H1 (cell line): ENCODE results near the gene CEP128. TPM values are rescaled to one million over a fixed set of nuclear protein-coding genes. Genes with fewer than 3 reads are reported as not detected.

ENCODE experiments used
- CTCF ChIA-PET: fragments of 300-600 bp; sonication (Branson Sonifier 250); formaldehyde crosslinking; loops from one replicate; lab custom pipeline; 2021; ENCODE audit not compliant: partially characterized antibody; lab: Charles Lee
- POLR2A ChIA-PET: fragments of 300-600 bp; sonication (Branson Sonifier 250); formaldehyde crosslinking; loops from one replicate; lab custom pipeline; 2021; ENCODE audit warnings: inconsistent platforms; ENCODE audit not compliant: partially characterized antibody; lab: Charles Lee
- DNase-seq, 2 experiments: peaks; one replicate each; pipeline versions ENCODE4 v3.0.0 to v3.0.0-alpha.2; 2010 to 2022; ENCODE audit warnings: low spot score in 2 of 2, low read depth in 1 of 2, mixed read lengths in 1 of 2
- FAIRE-seq: peaks from 2 replicates; lab custom pipeline; 2011; peaks lifted over from hg19 to GRCh38; lab: Jason Lieb, UNC
- H2AFZ ChIP-seq: 2 replicates; pipeline ENCODE4 v1.8.1; 2012; ENCODE audit warnings: low read length, inconsistent platforms
- H2AK5ac ChIP-seq: 2 replicates; pipeline ENCODE4 v1.6.1; 2013; ENCODE audit warnings: low read depth, low read length
- H2BK120ac ChIP-seq: replicated peaks from 2 replicates; pipeline ENCODE3; 2013; ENCODE audit warnings: low read depth, low read length, inconsistent platforms
- H2BK12ac ChIP-seq: 2 replicates; pipeline ENCODE4 v1.6.1; 2013; ENCODE audit warnings: low read depth, low read length
- H2BK15ac ChIP-seq: 2 replicates; pipeline ENCODE4 v1.6.1; 2013; ENCODE audit warnings: low read length
- H2BK20ac ChIP-seq: 2 replicates; pipeline ENCODE4 v1.6.1; 2013; ENCODE audit warnings: low read length
- H2BK5ac ChIP-seq: 2 replicates; pipeline ENCODE4 v1.6.1; 2013; ENCODE audit warnings: low read depth, low read length
- H3K14ac ChIP-seq: 2 replicates; pipeline ENCODE4 v1.6.1; 2013; ENCODE audit warnings: inconsistent platforms; ENCODE audit not compliant: insufficient read length
- H3K18ac ChIP-seq: 2 replicates; pipeline ENCODE4 v1.6.1; 2013; ENCODE audit warnings: low read length; ENCODE audit errors: extremely low read depth
- H3K23ac ChIP-seq: 2 replicates; pipeline ENCODE4 v1.6.1; 2013; ENCODE audit warnings: inconsistent platforms; ENCODE audit not compliant: insufficient read length
- H3K23me2 ChIP-seq: 2 replicates; pipeline ENCODE4 v1.6.1; 2013; ENCODE audit warnings: low read depth, low read length
- H3K27ac ChIP-seq: 2 replicates; pipeline ENCODE4 v1.6.1; 2011; ENCODE audit warnings: low read depth, low read length, inconsistent platforms
- H3K27me3 ChIP-seq, 4 experiments: replicated peaks in 1 of 4; 1 replicate in 1 of 4; 2 replicates in 3 of 4; pipeline versions ENCODE4 v1.6.1 to v1.8.1; 2011 to 2013; ENCODE audit warnings: low read length in 3 of 4, mild to moderate bottlenecking in 3 of 4, inconsistent platforms in 2 of 4, mixed read lengths in 2 of 4, moderate library complexity in 1 of 4; ENCODE audit not compliant: control insufficient read depth in 3 of 4, insufficient read depth in 3 of 4; ENCODE audit errors: extremely low read depth in 1 of 4
- H3K36me3 ChIP-seq, 4 experiments: 2 replicates each; pipeline versions ENCODE4 v1.6.1 to v1.8.1; 2011 to 2013; ENCODE audit warnings: mild to moderate bottlenecking in 4 of 4, low read length in 3 of 4, moderate library complexity in 2 of 4, control low read depth in 1 of 4, inconsistent platforms in 1 of 4; ENCODE audit not compliant: insufficient read depth in 4 of 4, control insufficient read depth in 2 of 4
- H3K4ac ChIP-seq: replicated peaks from 2 replicates; pipeline ENCODE3; 2013; ENCODE audit warnings: low read length, low read depth, mixed read lengths, inconsistent platforms; ENCODE audit not compliant: insufficient read length
- H3K4me1 ChIP-seq, 4 experiments: replicated peaks in 1 of 4; 1 replicate in 1 of 4; 2 replicates in 3 of 4; pipeline versions ENCODE4 v1.6.1 to v1.8.1; 2011 to 2013; ENCODE audit warnings: low read length in 3 of 4, inconsistent platforms in 2 of 4, mixed read lengths in 1 of 4; ENCODE audit not compliant: insufficient read depth in 4 of 4, control insufficient read depth in 3 of 4
- H3K4me2 ChIP-seq, 2 experiments: 2 replicates each; pipeline versions ENCODE4 v1.6.1 to v1.8.1; 2011 to 2013; ENCODE audit warnings: low read depth in 2 of 2, low read length in 2 of 2, control low read depth in 1 of 2, inconsistent platforms in 1 of 2, mild to moderate bottlenecking in 1 of 2; ENCODE audit not compliant: insufficient read depth in 1 of 2
- H3K4me3 ChIP-seq, 4 experiments: fragments of 200-600, 300-600 bp in 1 of 4; sonication (generic), shearing (Covaris generic), sonication (Bioruptor Twin) in 1 of 4; 2 replicates each; pipeline versions ENCODE4 v1.5.1 to v1.8.1; 2011 to 2016; ENCODE audit warnings: low read length in 4 of 4, low read depth in 3 of 4, control low read depth in 2 of 4, inconsistent platforms in 2 of 4, mild to moderate bottlenecking in 2 of 4, mixed read lengths in 1 of 4, moderate library complexity in 1 of 4; ENCODE audit not compliant: insufficient read depth in 2 of 4; ENCODE audit errors: extremely low read depth in 1 of 4
- H3K56ac ChIP-seq: replicated peaks from 2 replicates; pipeline ENCODE3; 2013; ENCODE audit warnings: low read depth, mild to moderate bottlenecking, mixed read lengths, low read length, inconsistent platforms; ENCODE audit not compliant: insufficient read length
- H3K79me1 ChIP-seq: 2 replicates; pipeline ENCODE4 v1.6.1; 2013; ENCODE audit warnings: low read depth, low read length, control low read depth
- H3K79me2 ChIP-seq, 2 experiments: 2 replicates each; pipeline versions ENCODE4 v1.6.1 to v1.8.1; 2012 to 2013; ENCODE audit warnings: low read length in 2 of 2, mild to moderate bottlenecking in 2 of 2, inconsistent platforms in 1 of 2; ENCODE audit not compliant: insufficient read depth in 2 of 2, control insufficient read depth in 1 of 2
- H3K9ac ChIP-seq, 4 experiments: replicated peaks in 1 of 4; 1 replicate in 1 of 4; 2 replicates in 3 of 4; pipeline versions ENCODE4 v1.6.1 to v1.8.1; 2011 to 2013; ENCODE audit warnings: low read depth in 3 of 4, low read length in 3 of 4, control low read depth in 2 of 4, mild to moderate bottlenecking in 2 of 4, moderate library complexity in 2 of 4, inconsistent platforms in 1 of 4; ENCODE audit errors: extremely low read depth in 1 of 4
- H3K9me3 ChIP-seq, 2 experiments: 2 replicates each; pipeline versions ENCODE4 v1.6.1 to v1.8.1; 2012 to 2013; ENCODE audit warnings: mild to moderate bottlenecking in 2 of 2, moderate library complexity in 2 of 2, control low read depth in 1 of 2, inconsistent platforms in 1 of 2, low read depth in 1 of 2, low read length in 1 of 2, mixed read lengths in 1 of 2; ENCODE audit not compliant: insufficient read depth in 2 of 2
- H4K20me1 ChIP-seq, 2 experiments: replicated peaks in 1 of 2; 2 replicates each; pipeline versions ENCODE3 to v1.8.1; 2011 to 2013; ENCODE audit warnings: inconsistent platforms in 2 of 2, low read length in 2 of 2, mild to moderate bottlenecking in 1 of 2; ENCODE audit not compliant: insufficient read depth in 2 of 2, control insufficient read depth in 1 of 2
- H4K5ac ChIP-seq: 2 replicates; pipeline ENCODE4 v1.6.1; 2013; ENCODE audit warnings: low read length, low read depth, mixed read lengths, inconsistent platforms; ENCODE audit not compliant: insufficient read length
- H4K8ac ChIP-seq: 2 replicates; pipeline ENCODE4 v1.8.0; 2013; ENCODE audit warnings: mild to moderate bottlenecking, moderate library complexity, low read length, inconsistent platforms; ENCODE audit not compliant: insufficient read depth; ENCODE audit errors: extremely low read depth
- H4K91ac ChIP-seq: replicated peaks from 2 replicates; pipeline ENCODE3; 2013; ENCODE audit warnings: low read length, mixed read lengths, inconsistent platforms; ENCODE audit not compliant: insufficient read length
- BCL11A ChIP-seq, 2 experiments: IDR thresholded peaks; one replicate each; pipeline ENCODE4 v1.6.1; 2011; ENCODE audit warnings: low read depth in 2 of 2, low read length in 2 of 2, mild to moderate bottlenecking in 2 of 2
- CHD1 ChIP-seq: IDR thresholded peaks from 2 replicates; pipeline ENCODE4 v1.6.1; 2012; ENCODE audit warnings: low read depth, low read length, improper control_type of control experiment
- CTCF ChIP-seq, 3 experiments: IDR thresholded peaks; 1 replicate in 2 of 3; 2 replicates in 1 of 3; pipeline versions ENCODE4 v1.5.1 to v1.6.1; 2011; ENCODE audit warnings: low read length in 3 of 3, mild to moderate bottlenecking in 3 of 3, inconsistent platforms in 2 of 3, low read depth in 1 of 3, moderate library complexity in 1 of 3; ENCODE audit not compliant: insufficient read depth in 1 of 3; ENCODE audit errors: control extremely low read depth in 1 of 3
- GTF2F1 ChIP-seq: IDR thresholded peaks from 2 replicates; pipeline ENCODE4 v1.6.1; 2012; ENCODE audit warnings: low read depth, low read length, improper control_type of control experiment, borderline replicate concordance
- PHF8 ChIP-seq: fragments of 200-600 bp; sonication (generic); conservative IDR thresholded peaks from 2 replicates; pipeline ENCODE4 v1.7.1; 2012; ENCODE audit warnings: low read depth, mild to moderate bottlenecking, inconsistent platforms, low read length, moderate library complexity
- RAD21 ChIP-seq, 2 experiments: IDR thresholded peaks in 1 of 2; conservative IDR thresholded peaks in 1 of 2; 2 replicates each; pipeline ENCODE4 v1.6.1; 2011; ENCODE audit warnings: low read depth in 2 of 2, low read length in 2 of 2, improper control_type of control experiment in 1 of 2, inconsistent platforms in 1 of 2, mild to moderate bottlenecking in 1 of 2, moderate library complexity in 1 of 2
- SIN3A ChIP-seq, 2 experiments: IDR thresholded peaks in 1 of 2; conservative IDR thresholded peaks in 1 of 2; 2 replicates each; pipeline ENCODE4 v1.6.1; 2011 to 2012; ENCODE audit warnings: low read length in 2 of 2, improper control_type of control experiment in 1 of 2, low read depth in 1 of 2, mild to moderate bottlenecking in 1 of 2
- TEAD4 ChIP-seq: IDR thresholded peaks from 2 replicates; pipeline ENCODE4 v1.6.1; 2012; ENCODE audit warnings: low read depth, low read length, inconsistent platforms, mixed read lengths
- WGBS, 2 experiments: shearing (Covaris generic) in 1 of 2; methylation state at CpG; one replicate each; pipeline versions ENCODE4 v1.1.6 to v1.1.7; 2013 to 2015; ENCODE audit warnings: low lambda C conversion rate in 2 of 2, mixed read lengths in 2 of 2, inconsistent platforms in 1 of 2, low coverage in 1 of 2, missing lambda C conversion rate in 1 of 2; ENCODE audit not compliant: insufficient replicate concordance in 2 of 2, insufficient coverage in 1 of 2, insufficient read length in 1 of 2; ENCODE audit errors: extremely low coverage in 1 of 2, missing lambda C conversion rate in 1 of 2; 5-methylcytosine and 5-hydroxymethylcytosine counted together
- polyA plus RNA-seq, 7 experiments: library from polyadenylated mRNA; depleted of rRNA in 3 of 7; stranded (reverse) in 5 of 7; unstranded in 2 of 7; fragments of >200 nt in 5 of 7; fragments of 200-250 nt in 2 of 7; gene quantifications; 1 replicate in 5 of 7; 2 replicates in 1 of 7; 4 replicates in 1 of 7; pipeline versions ENCODE4 v1.2.1 to v1.2.3, GENCODE V29; 2011 to 2013; ENCODE audit warnings: missing spikeins in 2 of 7, mixed read lengths in 2 of 7
- total RNA-seq: library from RNA; stranded (reverse); fragmentation: NEBNext Ultra II Directional; extraction: Animal tissue kit (Norgen Biotek cat#: 25700); gene quantifications from 2 replicates; pipeline ENCODE4 v1.2.1, GENCODE V29; 2021

CEP128 gene
- total and polyA plus RNA-seq, 2 of the 8 experiments (the other 6 are each of a cell fraction or from before 2014, with no cell fraction given), result 1.9 to 17.0 TPM

- Histone ChIP-seq H2BK15ac (no peak overlapping the region), H2BK20ac (no peak overlapping the region), H2AFZ (no peak overlapping the region), H3K4me1 (no peaks in the 10 kb centered on the region), H3K14ac (no peak overlapping the region), H3K18ac (no peak overlapping the region), H3K79me2 (no peaks in the 10 kb centered on the region), H4K8ac (no peak overlapping the region), H2BK5ac (no peak overlapping the region), H3K9me3 (no peaks in the 10 kb centered on the region), H3K4me3 (no peak overlapping the region), H3K4ac (no peak overlapping the region), H3K23ac (no peak overlapping the region), H3K9ac (no peak overlapping the region), H3K4me2 (no peak overlapping the region), H2BK120ac (no peak overlapping the region), H3K79me1 (no peaks in the 10 kb centered on the region), H3K27me3 (no peaks in the 10 kb centered on the region), H3K23me2 (no peaks in the 10 kb centered on the region), H4K91ac (no peak overlapping the region), H2AK5ac (no peak overlapping the region), H3K27ac (no peak overlapping the region), H4K20me1 (no peaks in the 10 kb centered on the region), H3K56ac (no peak overlapping the region), H4K5ac (no peak overlapping the region), H2BK12ac (no peak overlapping the region), H3K36me3 (no peaks in the 10 kb centered on the region)
- POLR2A ChIA-PET, result no interaction called here
- 89% methylated on average over 2 of the region's 2 CpGs; no CpG with 5 or more reads in 1 of the 2 experiments for WGBS, 2 experiments
- TF ChIP-seq CHD1 (no peak), BCL11A (IDR thresholded peaks at IDR 0.05; ENCODE audit: low read depth in 2 of 2, low read length in 2 of 2) (no peak), GTF2F1 (no peak), PHF8 (no peak), SIN3A (conservative IDR thresholded peaks at IDR 0.05 in 1 of 2, IDR thresholded peaks at IDR 0.05 in 1 of 2; ENCODE audit: low read depth in 1 of 2, low read length in 2 of 2) (no peak), CTCF (IDR thresholded peaks at IDR 0.05; ENCODE audit: control extremely low read depth in 1 of 3, insufficient read depth in 1 of 3, low read depth in 1 of 3, low read length in 3 of 3) (no peak), RAD21 (IDR thresholded peaks at IDR 0.05 in 1 of 2, conservative IDR thresholded peaks at IDR 0.05 in 1 of 2; ENCODE audit: low read depth in 2 of 2, low read length in 2 of 2) (no peak), TEAD4 (no peak)
- no peak for DNase-seq
- no peak for FAIRE-seq
- CTCF ChIA-PET, result no interaction called here
Measured at GRCh38 chr14:80544366-80544765, 397.2 kb downstream of the CEP128 start.
